BLaER1 treated with 17β-estradiol and CSF1 and Interleukin-3, amounts not matched to agents 10 nM and 100 nM (cell line): ENCODE data around the gene HERPUD2.
A peak's percentile ranks its signal among the peaks of the same experiment; 100 is the strongest.

Source experiments
- H3K27ac ChIP-seq, 11 experiments: shearing (Covaris generic); formaldehyde crosslinking; 2 replicates each; pipeline ENCODE4 v1.8.1; 2022
- H3K27me3 ChIP-seq, 11 experiments: shearing (Covaris generic); formaldehyde crosslinking; 2 replicates each; pipeline ENCODE4 v1.8.1; 2022
- H3K36me3 ChIP-seq, 11 experiments: shearing (Covaris generic); formaldehyde crosslinking; 2 replicates each; pipeline ENCODE4 v1.8.1; 2022
- H3K4me1 ChIP-seq, 10 experiments: shearing (Covaris generic); formaldehyde crosslinking; 2 replicates each; pipeline ENCODE4 v1.8.1; 2022
- H3K4me2 ChIP-seq, 11 experiments: shearing (Covaris generic); formaldehyde crosslinking; 2 replicates each; pipeline ENCODE4 v1.8.1; 2022
- H3K4me3 ChIP-seq, 10 experiments: shearing (Covaris generic); formaldehyde crosslinking; 2 replicates each; pipeline ENCODE4 v1.8.1; 2022
- H3K9ac ChIP-seq, 11 experiments: shearing (Covaris generic); formaldehyde crosslinking; 2 replicates each; pipeline ENCODE4 v1.8.1; 2022
- H3K9me3 ChIP-seq, 11 experiments: shearing (Covaris generic); formaldehyde crosslinking; replicated peaks in 1 of 11; 2 replicates each; pipeline ENCODE4 v1.8.1; 2022
- H4K20me1 ChIP-seq, 11 experiments: shearing (Covaris generic); formaldehyde crosslinking; 2 replicates each; pipeline ENCODE4 v1.8.1; 2022
- Cebpa-rat ChIP-seq, 11 experiments: shearing (Covaris generic); IDR thresholded peaks; 2 replicates each; pipeline ENCODE4 v1.8.1; 2022

The HERPUD2 gene

DNA sequence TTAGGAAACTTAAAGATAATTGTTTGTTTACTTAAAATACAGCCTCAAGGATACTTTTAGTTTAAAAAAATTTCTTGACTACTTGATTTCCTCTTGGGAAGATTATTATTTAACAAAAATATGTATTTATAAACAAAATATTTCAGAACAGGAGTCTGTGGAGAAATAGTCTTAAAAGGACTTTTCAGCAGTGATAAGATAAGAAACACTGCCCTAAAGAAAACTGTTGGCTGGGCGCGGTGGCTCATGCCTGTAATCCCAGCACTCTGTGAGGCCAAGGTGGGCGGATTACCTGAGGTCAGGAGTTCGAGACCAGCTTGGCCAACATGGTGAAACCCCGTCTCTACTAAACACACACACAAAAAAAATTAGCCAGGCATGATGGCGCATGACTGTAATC is 22.6 kb upstream of the HERPUD2 start:
- H3K27ac ChIP-seq, result no peak overlapping the region
- H4K20me1 ChIP-seq, result no peaks in the 10 kb centered on the region
- H3K36me3 ChIP-seq, result no peaks in the 10 kb centered on the region
- no peaks in the 10 kb centered on the region for H3K9me3 ChIP-seq
- H3K4me1 ChIP-seq, result peaks cover 15 to 37% (median 18%) of the 10 kb centered on the region in 10 experiments
- no peak overlapping the region for H3K4me3 ChIP-seq
- H3K4me2 ChIP-seq, result no peak overlapping the region
- H3K27me3 ChIP-seq, result no peaks in the 10 kb centered on the region
- TF ChIP-seq Cebpa-rat (IDR thresholded peaks at IDR 0.05), result no peak
- H3K9ac ChIP-seq, result no peak overlapping the region

DNA sequence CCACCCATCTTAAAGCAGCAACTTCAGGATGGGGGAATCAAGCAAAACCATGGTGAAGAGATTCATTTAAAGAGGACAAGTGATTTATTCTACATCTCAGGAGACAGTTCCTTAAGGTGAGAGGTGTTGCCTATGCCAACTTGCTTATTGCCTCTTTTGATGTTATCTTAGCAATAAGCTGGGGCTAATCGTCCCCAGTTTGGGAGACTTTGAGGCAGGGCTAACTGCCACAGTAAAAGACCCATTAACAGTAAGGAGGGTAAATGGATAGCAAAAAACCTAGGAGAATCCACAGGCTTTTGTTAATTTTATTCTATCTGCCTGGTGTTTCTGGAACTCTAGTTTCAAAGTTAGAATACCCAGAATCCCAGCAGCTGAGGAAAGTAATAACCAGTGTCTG is 22.1 kb upstream of the HERPUD2 start:
- H4K20me1 ChIP-seq, result no peaks in the 10 kb centered on the region
- H3K9ac ChIP-seq, result no peak overlapping the region
- H3K27ac ChIP-seq, result no peak overlapping the region
- H3K27me3 ChIP-seq, result no peaks in the 10 kb centered on the region
- peaks cover 10 to 32% (median 13%) of the 10 kb centered on the region in 10 experiments for H3K4me1 ChIP-seq
- TF ChIP-seq Cebpa-rat (IDR thresholded peaks at IDR 0.05), result no peak
- no peak overlapping the region for H3K4me2 ChIP-seq
- H3K4me3 ChIP-seq, result no peak overlapping the region
- no peaks in the 10 kb centered on the region for H3K36me3 ChIP-seq
- H3K9me3 ChIP-seq, result no peaks in the 10 kb centered on the region

DNA sequence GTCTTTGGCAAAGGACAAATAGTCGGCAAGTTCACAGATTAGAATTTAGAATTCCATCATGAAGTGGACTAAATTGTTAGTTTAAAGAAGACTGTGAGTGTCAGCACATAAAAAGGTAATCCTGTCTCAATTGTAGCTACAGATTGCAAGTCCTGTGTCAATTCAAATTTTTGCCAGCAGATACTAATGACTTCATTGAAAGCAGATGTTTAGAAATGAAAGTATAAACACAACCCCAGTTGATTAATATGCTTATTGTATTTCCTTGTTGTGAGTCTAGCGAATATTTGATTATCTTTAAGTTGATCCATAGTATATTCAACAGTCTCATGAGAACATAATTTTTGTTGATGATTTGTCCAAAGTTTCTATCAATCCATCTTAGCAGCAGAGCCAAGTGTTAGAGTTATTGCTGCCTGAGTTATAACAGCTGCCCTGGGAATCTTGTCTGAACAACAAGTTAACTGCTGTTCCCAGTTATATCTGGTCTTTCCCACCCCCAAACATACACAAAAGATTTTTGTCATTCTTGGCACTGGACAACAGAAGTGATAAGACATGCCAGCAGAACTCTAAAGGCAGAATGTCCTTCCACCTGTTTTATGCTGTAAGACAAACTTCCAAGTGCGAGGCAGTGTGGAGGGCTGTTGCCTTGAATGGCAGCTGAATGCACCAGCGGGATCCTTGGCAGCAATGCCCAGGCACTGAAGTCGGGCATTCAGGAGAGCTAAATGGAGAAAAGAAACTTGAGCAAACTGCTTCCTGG is 21.3 kb upstream of the HERPUD2 start:
- peaks cover 2 to 24% (median 5%) of the 10 kb centered on the region in 10 experiments; a peak in 19 of 20 replicates for H3K4me1 ChIP-seq
- no peaks in the 10 kb centered on the region for H3K27me3 ChIP-seq
- H3K9ac ChIP-seq, result no peak overlapping the region
- no peak overlapping the region for H3K27ac ChIP-seq
- no peaks in the 10 kb centered on the region for H3K36me3 ChIP-seq
- no peak for TF ChIP-seq Cebpa-rat (IDR thresholded peaks at IDR 0.05)
- no peaks in the 10 kb centered on the region; a peak in 1 of 22 replicates for H3K9me3 ChIP-seq
- no peak overlapping the region for H3K4me3 ChIP-seq
- H3K4me2 ChIP-seq, result no peak overlapping the region
- no peaks in the 10 kb centered on the region for H4K20me1 ChIP-seq

DNA sequence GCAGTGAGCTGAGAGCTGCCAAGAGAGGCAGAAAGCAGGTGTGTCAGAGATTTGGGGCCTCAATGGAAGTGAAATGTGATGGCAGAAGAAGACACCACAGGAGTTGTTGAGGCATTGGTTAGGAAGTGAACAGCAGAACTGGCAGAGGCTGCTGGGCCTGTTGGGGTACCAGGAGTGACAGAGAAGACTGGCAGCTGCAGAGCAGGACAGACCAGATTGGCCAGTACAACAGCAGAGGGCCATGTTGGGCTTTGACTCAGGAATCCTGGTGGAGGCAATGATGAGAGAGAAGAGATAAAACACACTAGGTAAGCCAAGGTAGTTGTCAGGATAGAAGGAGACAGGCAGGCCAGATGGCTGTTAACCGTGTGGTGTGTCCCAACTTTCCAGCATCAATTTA is 19.9 kb upstream of the HERPUD2 start:
- peak overlapping the region in 5 of 11 experiments; percentile 21 to 40 (median 26); a peak in 6 of 22 replicates for H3K4me2 ChIP-seq
- no peak overlapping the region for H3K27ac ChIP-seq
- no peak overlapping the region for H3K9ac ChIP-seq
- peaks cover 5 to 20% (median 9%) of the 10 kb centered on the region in 10 experiments for H3K4me1 ChIP-seq
- H3K9me3 ChIP-seq, result no peaks in the 10 kb centered on the region; a peak in 1 of 22 replicates
- H4K20me1 ChIP-seq, result no peaks in the 10 kb centered on the region
- no peak overlapping the region for H3K4me3 ChIP-seq
- no peak for TF ChIP-seq Cebpa-rat (IDR thresholded peaks at IDR 0.05)
- no peaks in the 10 kb centered on the region for H3K36me3 ChIP-seq
- H3K27me3 ChIP-seq, result no peaks in the 10 kb centered on the region

DNA sequence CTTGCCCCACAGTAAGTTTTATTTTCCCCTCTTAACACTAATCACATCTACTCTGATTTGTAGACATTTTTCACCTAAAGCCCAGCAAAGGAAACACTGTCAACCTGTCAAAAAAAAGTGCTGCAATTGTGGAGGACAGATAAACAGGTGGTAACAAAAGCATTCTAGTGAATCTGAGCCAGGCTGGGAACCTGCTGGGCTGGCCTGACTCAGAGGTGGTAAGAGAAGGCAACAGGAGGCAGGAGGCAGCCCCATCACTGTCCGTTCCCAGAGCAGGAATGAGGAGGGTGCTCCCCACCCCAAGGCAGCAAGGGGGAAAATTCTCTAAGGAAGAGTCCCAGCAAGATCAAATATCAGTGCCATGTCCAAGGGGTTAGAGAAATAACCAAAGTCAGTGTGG is 19.5 kb upstream of the HERPUD2 start:
- Histone ChIP-seq H3K4me1 (peaks cover 9 to 24% (median 13%) of the 10 kb centered on the region in 10 experiments), H3K27me3 (no peaks in the 10 kb centered on the region), H3K9me3 (no peaks in the 10 kb centered on the region; a peak in 1 of 22 replicates), H3K36me3 (no peaks in the 10 kb centered on the region), H3K9ac (no peak overlapping the region), H3K4me3 (no peak overlapping the region), H3K4me2 (no peak overlapping the region), H3K27ac (no peak overlapping the region), H4K20me1 (no peaks in the 10 kb centered on the region)
- no peak for TF ChIP-seq Cebpa-rat (IDR thresholded peaks at IDR 0.05)

DNA sequence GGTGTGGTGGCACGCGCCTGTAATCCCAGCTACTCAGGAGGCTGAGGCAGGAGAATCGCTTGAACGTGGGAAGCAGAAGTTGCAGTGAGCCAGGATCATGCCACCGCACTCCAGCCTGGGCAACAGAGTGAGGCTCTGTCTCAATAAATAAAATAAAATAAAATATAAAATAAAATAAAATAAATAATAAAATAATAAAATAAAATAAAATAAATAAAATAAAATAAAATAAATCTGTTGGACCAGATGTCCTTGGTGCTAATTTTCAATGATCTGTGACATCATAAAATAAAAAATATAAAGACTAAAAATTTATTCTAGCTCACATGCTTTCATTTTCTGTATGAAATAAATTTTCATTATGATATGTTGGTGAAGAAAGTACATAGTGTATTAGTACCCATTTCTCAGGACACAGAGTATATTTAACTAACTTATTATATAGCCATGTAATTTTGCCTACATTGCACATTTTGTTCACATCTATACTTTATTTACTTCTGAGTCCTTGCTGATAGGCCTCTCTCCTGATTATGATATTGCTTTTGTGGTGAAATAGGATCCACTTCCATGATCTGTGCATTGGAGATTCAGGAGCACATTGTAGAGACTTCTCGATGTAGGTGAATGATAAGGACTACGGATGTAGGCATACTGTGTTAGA is 17.8 kb upstream of the HERPUD2 start:
- Histone ChIP-seq H3K27me3 (no peaks in the 10 kb centered on the region), H3K4me3 (no peak overlapping the region), H3K4me2 (no peak overlapping the region), H3K27ac (no peak overlapping the region), H3K36me3 (no peaks in the 10 kb centered on the region), H3K4me1 (peaks cover 9 to 39% (median 24%) of the 10 kb centered on the region in 10 experiments), H3K9ac (no peak overlapping the region), H4K20me1 (no peaks in the 10 kb centered on the region), H3K9me3 (no peaks in the 10 kb centered on the region; a peak in 1 of 22 replicates)
- TF ChIP-seq Cebpa-rat (IDR thresholded peaks at IDR 0.05), result no peak

DNA sequence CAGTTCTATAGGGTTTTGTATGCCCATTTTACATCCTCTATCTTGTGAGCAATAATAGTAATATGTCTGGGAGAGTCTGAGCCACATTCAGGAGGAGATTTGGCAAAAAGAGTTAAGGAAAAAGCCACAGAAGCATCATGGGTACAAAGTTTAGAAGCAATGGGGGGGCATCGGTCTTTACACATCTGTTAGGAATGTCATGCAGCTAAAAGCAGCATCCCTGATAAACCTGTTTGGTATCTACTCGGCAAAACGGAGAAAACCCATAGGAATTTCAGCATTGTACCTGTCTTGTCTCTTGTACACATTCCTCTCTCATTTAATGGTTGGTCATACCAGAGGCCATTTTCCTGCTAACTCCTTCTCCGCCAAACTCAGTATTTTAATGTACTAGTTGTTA is 12.5 kb upstream of the HERPUD2 start:
- H3K9me3 ChIP-seq, result no peaks in the 10 kb centered on the region; a peak in 1 of 22 replicates
- H3K27ac ChIP-seq, result peak overlapping the region in 1 of 11 experiments; percentile 84; a peak in 2 of 22 replicates
- no peak for TF ChIP-seq Cebpa-rat (IDR thresholded peaks at IDR 0.05)
- peaks cover 9 to 33% (median 19%) of the 10 kb centered on the region in 10 experiments for H3K4me1 ChIP-seq
- no peak overlapping the region for H3K9ac ChIP-seq
- no peaks in the 10 kb centered on the region for H3K36me3 ChIP-seq
- no peaks in the 10 kb centered on the region for H4K20me1 ChIP-seq
- H3K27me3 ChIP-seq, result no peaks in the 10 kb centered on the region
- no peak overlapping the region for H3K4me2 ChIP-seq
- H3K4me3 ChIP-seq, result no peak overlapping the region

DNA sequence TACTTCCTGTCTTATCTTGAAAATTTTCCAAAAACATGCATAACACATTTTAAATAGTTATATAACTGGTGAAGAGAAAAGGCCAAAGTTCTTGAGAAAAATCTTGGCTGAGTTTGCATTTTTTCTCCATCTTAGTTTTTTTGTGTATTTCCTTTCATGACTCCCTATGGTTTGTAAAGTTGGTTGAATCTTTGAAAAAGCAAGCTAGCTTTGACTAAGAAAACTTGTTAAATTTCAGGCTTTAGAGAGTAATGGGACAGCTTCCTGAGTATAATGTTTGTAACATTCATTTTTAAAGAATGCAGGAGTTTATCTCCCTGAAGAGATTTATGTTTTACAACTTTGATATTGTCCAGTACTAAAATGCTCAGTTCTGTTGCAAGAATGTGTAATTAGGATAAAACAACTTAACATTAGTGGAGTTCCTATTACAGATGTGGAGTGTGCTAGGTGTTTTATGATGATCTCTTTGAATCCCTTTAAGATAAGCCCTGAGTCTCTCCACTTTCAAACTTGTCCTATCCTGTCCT is 11.1 kb upstream of the HERPUD2 start:
- Histone ChIP-seq H3K27ac (no peak overlapping the region), H3K4me1 (peaks cover 9 to 33% (median 19%) of the 10 kb centered on the region in 10 experiments), H3K27me3 (no peaks in the 10 kb centered on the region), H4K20me1 (no peaks in the 10 kb centered on the region), H3K4me3 (no peak overlapping the region), H3K36me3 (no peaks in the 10 kb centered on the region), H3K4me2 (no peak overlapping the region), H3K9ac (no peak overlapping the region), H3K9me3 (no peaks in the 10 kb centered on the region)
- TF ChIP-seq Cebpa-rat (IDR thresholded peaks at IDR 0.05), result no peak

DNA sequence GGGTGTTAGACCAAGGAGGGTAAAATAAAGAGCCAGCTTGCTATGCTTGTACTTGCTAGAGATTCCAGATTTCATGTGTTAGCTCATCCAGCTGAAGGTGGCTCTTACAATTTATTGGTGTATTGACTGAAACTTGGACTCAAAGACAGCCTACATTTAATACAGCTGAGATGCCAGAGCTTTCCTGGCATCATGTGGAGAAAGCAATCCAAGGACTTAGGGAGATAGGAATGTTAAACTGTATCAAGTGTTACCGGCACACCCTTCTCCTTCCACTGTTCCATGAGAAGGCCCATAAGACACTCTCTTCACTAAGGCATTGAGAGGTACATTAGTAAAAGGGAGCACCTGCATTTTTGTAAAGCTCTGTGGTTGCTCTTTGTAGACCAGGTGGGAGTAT is 9.3 kb upstream of the HERPUD2 start:
- Histone ChIP-seq H3K4me3 (no peak overlapping the region), H4K20me1 (no peaks in the 10 kb centered on the region), H3K27me3 (no peaks in the 10 kb centered on the region), H3K9ac (no peak overlapping the region), H3K4me2 (no peak overlapping the region), H3K27ac (no peak overlapping the region), H3K9me3 (no peaks in the 10 kb centered on the region), H3K4me1 (peaks cover 0 to 18% (median 8%) of the 10 kb centered on the region in 10 experiments; a peak in 11 of 20 replicates), H3K36me3 (no peaks in the 10 kb centered on the region)
- TF ChIP-seq Cebpa-rat (IDR thresholded peaks at IDR 0.05), result no peak
